ENCODE measurements around the gene FGF2. TPM values are rescaled to one million over a fixed set of nuclear protein-coding genes. Genes with fewer than 3 reads are reported as not detected.
A peak's percentile ranks its signal among the peaks of the same experiment; 100 is the strongest.
"Not testable (repeated sequence)": the region's sequence is repeated elsewhere in the genome, so short reads cannot be mapped to it uniquely, and the experiment has no call there.

The FGF2 gene
- total RNA-seq, 1 donor from 2014 or later, result 25.1 TPM

GRCh38 chr4:122798917-122799316, 27.7 kb upstream of the FGF2 start:
- H3K36me3 Mint-ChIP-seq (ENCODE audit: low read depth), result no peaks in the 10 kb centered on the region
- no peaks in the 10 kb centered on the region for H3K9me3 Mint-ChIP-seq (ENCODE audit: low read depth)
- peaks cover 31% of the 10 kb centered on the region for H3K4me1 Mint-ChIP-seq (ENCODE audit: low read depth)
- no peaks in the 10 kb centered on the region for H3K27me3 Mint-ChIP-seq (ENCODE audit: low read depth)
- H3K27ac Mint-ChIP-seq (ENCODE audit: unreplicated experiment), result peak overlapping the region; percentile 98
- H3K4me3 Mint-ChIP-seq (ENCODE audit: unreplicated experiment), result no peak overlapping the region
- DNase-seq (ENCODE audit: low spot score), result no peak
- TF ChIP-seq, protein P1, sequence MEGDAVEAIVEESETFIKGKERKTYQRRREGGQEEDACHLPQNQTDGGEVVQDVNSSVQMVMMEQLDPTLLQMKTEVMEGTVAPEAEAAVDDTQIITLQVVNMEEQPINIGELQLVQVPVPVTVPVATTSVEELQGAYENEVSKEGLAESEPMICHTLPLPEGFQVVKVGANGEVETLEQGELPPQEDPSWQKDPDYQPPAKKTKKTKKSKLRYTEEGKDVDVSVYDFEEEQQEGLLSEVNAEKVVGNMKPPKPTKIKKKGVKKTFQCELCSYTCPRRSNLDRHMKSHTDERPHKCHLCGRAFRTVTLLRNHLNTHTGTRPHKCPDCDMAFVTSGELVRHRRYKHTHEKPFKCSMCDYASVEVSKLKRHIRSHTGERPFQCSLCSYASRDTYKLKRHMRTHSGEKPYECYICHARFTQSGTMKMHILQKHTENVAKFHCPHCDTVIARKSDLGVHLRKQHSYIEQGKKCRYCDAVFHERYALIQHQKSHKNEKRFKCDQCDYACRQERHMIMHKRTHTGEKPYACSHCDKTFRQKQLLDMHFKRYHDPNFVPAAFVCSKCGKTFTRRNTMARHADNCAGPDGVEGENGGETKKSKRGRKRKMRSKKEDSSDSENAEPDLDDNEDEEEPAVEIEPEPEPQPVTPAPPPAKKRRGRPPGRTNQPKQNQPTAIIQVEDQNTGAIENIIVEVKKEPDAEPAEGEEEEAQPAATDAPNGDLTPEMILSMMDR (IDR thresholded peaks at IDR 0.05), result no peak

- Mint-ChIP-seq H3K27me3 (ENCODE audit: low read depth) (no peaks in the 10 kb centered on the region), H3K4me1 (ENCODE audit: low read depth) (peaks cover 3% of the 10 kb centered on the region), H3K36me3 (ENCODE audit: low read depth) (no peaks in the 10 kb centered on the region), H3K9me3 (ENCODE audit: low read depth) (no peaks in the 10 kb centered on the region), H3K4me3 (ENCODE audit: unreplicated experiment) (no peak overlapping the region), H3K27ac (ENCODE audit: unreplicated experiment) (no peak overlapping the region)
- DNase-seq (ENCODE audit: low spot score), result no peak
- TF ChIP-seq, protein P1 (IDR thresholded peaks at IDR 0.05), result no peak
These were observed 22.8 kb upstream of the FGF2 start for GRCh38 chr4:122803788-122804208.

DNA sequence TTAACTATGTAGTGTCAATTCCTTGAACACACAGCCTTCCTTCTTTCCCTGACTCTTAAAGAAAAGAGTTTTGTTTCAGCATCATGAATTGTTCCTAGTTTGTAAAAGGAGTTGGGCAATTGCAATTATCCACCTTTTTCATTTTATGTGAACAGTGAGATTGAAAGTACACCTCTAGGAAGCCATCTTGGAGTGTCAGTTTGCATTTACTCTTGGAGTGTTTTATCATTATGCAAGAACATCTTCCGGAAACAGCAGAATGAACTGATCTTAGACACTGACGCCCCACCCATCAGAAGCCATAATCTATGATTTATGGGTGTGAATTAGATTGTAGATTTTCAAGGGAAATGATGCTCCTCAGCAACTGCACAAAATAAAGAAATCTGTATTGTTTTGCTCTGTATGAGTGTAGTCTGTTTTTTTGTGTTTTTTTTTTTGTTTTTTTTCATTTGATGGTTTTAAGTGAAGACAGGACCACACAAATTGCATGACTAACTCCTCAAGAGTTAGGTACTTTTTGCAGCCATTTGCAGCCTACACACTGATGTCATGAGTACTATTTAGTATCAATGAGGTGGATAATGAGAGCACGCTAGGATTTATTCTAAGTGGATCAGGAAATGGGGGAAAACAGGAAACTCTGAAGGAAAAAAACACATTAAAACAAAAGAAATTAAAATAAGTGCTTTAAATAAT, 19.5 kb upstream of the FGF2 start:
- no peak overlapping the region for H3K4me3 Mint-ChIP-seq (ENCODE audit: unreplicated experiment)
- H3K27me3 Mint-ChIP-seq (ENCODE audit: low read depth), result no peaks in the 10 kb centered on the region
- TF ChIP-seq, protein P1 (IDR thresholded peaks at IDR 0.05), result no peak
- H3K4me1 Mint-ChIP-seq (ENCODE audit: low read depth), result no peaks in the 10 kb centered on the region
- no peaks in the 10 kb centered on the region for H3K36me3 Mint-ChIP-seq (ENCODE audit: low read depth)
- DNase-seq (ENCODE audit: low spot score), result no peak
- no peaks in the 10 kb centered on the region for H3K9me3 Mint-ChIP-seq (ENCODE audit: low read depth)
- no peak overlapping the region for H3K27ac Mint-ChIP-seq (ENCODE audit: unreplicated experiment)

DNA sequence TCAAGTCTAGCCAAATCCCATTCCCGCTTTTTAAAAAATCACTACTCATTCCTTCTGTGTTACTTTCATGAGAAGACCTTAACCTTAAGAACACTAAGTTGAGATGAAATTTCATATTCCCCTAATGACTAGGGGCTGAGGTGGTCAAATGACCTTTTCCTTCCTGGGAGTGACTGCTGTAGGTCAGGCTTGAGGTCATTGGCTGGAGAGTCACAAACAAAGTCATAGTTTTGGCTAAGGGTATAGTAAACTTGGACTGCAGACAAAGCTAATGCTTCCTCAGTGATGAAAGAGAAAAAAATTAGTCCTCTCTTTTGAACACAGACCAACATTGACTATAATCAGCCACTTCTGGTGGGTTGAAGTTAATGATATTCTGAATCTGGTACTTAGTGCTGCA, 16.0 kb upstream of the FGF2 start:
- H3K27ac Mint-ChIP-seq (ENCODE audit: unreplicated experiment), result no peak overlapping the region
- DNase-seq (ENCODE audit: low spot score), result no peak
- H3K4me3 Mint-ChIP-seq (ENCODE audit: unreplicated experiment), result no peak overlapping the region
- H3K27me3 Mint-ChIP-seq (ENCODE audit: low read depth), result no peaks in the 10 kb centered on the region
- H3K4me1 Mint-ChIP-seq (ENCODE audit: low read depth), result no peaks in the 10 kb centered on the region
- H3K36me3 Mint-ChIP-seq (ENCODE audit: low read depth), result no peaks in the 10 kb centered on the region
- TF ChIP-seq, protein P1 (IDR thresholded peaks at IDR 0.05), result no peak
- H3K9me3 Mint-ChIP-seq (ENCODE audit: low read depth), result no peaks in the 10 kb centered on the region

DNA sequence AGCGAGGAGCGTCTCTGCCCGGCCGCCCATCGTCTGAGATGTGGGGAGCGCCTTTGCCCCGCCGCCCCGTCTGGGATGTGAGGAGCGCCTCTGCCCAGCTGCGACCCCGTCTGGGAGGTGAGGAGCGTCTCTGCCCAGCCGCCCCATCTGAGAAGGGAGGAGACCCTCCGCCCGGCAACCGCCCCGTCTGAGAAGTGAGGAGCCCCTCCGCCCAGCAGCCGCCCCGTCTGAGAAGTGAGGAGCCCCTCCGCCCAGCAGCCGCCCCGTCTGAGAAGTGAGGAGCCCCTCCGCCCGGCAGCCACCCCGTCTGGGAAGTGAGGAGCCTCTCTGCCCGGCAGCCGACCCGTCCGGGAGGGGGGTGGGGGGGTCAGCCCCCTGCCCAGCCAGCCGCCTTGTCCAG, 14.8 kb upstream of the FGF2 start:
- not testable (repeated sequence) for H3K27me3 Mint-ChIP-seq (ENCODE audit: low read depth); H3K9me3 Mint-ChIP-seq (ENCODE audit: low read depth); H3K4me1 Mint-ChIP-seq (ENCODE audit: low read depth); H3K27ac Mint-ChIP-seq (ENCODE audit: unreplicated experiment); H3K36me3 Mint-ChIP-seq (ENCODE audit: low read depth); H3K4me3 Mint-ChIP-seq (ENCODE audit: unreplicated experiment); DNase-seq (ENCODE audit: low spot score)

DNA sequence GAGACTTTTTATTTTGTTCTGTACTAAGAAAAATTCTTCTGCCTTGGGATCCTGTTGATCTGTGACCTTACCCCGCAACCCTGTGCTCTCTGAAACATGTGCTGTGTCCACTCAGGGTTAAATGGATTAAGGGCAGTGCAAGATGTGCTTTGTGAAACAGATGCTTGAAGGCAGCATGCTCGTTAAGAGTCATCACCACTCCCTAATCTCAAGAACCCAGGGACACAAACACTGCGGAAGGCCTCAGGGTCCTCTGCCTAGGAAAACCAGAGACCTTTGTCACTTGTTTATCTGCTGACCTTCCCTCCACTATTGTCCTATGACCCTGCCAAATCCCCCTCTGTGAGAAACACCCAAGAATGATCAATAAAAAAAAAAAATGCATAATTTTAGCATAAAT, 13.8 kb upstream of the FGF2 start:
- DNase-seq (ENCODE audit: low spot score); H3K36me3 Mint-ChIP-seq (ENCODE audit: low read depth); H3K9me3 Mint-ChIP-seq (ENCODE audit: low read depth); H3K4me1 Mint-ChIP-seq (ENCODE audit: low read depth); H3K27ac Mint-ChIP-seq (ENCODE audit: unreplicated experiment); H3K27me3 Mint-ChIP-seq (ENCODE audit: low read depth); H3K4me3 Mint-ChIP-seq (ENCODE audit: unreplicated experiment): not testable (repeated sequence)
